ENCODE data around the gene ING3. TPM values are rescaled to one million over a fixed set of nuclear protein-coding genes. Genes with fewer than 3 reads are reported as not detected.

The ING3 gene
- total RNA-seq, 2 experiments from 2014 or later: 12.5 to 22.2 TPM

GRCh38 chr7:121020989-121021969 is 70.7 kb downstream of the ING3 start:
- H2AFZ ChIP-seq (ENCODE audit: low read length): no peak overlapping the region
- DNase-seq (ENCODE audit: low spot score): no peak
- no peaks in the 10 kb centered on the region for H3K36me3 ChIP-seq (ENCODE audit: insufficient read depth, low read length)
- H3K9me2 ChIP-seq (ENCODE audit: insufficient read depth, low read length): no peaks in the 10 kb centered on the region
- CTCF ChIA-PET (ENCODE audit: unreplicated experiment): no interaction called here
- H3K27ac ChIP-seq (ENCODE audit: low read depth, low read length, poor library complexity, severe bottlenecking): no peak overlapping the region
- no peak overlapping the region for H3K4me2 ChIP-seq (ENCODE audit: low read length)
- H3K9me3 ChIP-seq (ENCODE audit: low read length): no peaks in the 10 kb centered on the region
- no peak overlapping the region for H3K4me3 ChIP-seq (ENCODE audit: low read depth, low read length, poor library complexity, severe bottlenecking)
- POLR2A ChIA-PET: interaction anchor here (0.7 kb wide), 1 partner anchor 7 kb away, joined by 5 read pairs; no protein-coding TSS in a partner anchor
- H3K79me2 ChIP-seq (ENCODE audit: insufficient read depth, low read depth, low read length): no peaks in the 10 kb centered on the region
- no peaks in the 10 kb centered on the region for H3K4me1 ChIP-seq (ENCODE audit: insufficient read depth, low read length, poor library complexity, severe bottlenecking)
- BruUV-seq (replicated peaks): no TSS peak
- TF ChIP-seq EZH2phosphoT487 (IDR thresholded peaks at IDR 0.05; ENCODE audit: borderline replicate concordance, low read depth, low read length) (no peak), CTCF (conservative IDR thresholded peaks at IDR 0.05; ENCODE audit: low read length) (no peak)
- H4K20me1 ChIP-seq (ENCODE audit: insufficient read depth, low read length): no peaks in the 10 kb centered on the region
- intact Hi-C loops (cut with micrococcal nuclease; ENCODE audit: unreplicated experiment): no loop called here

GRCh38 chr7:121023194-121023593 is 72.6 kb downstream of the ING3 start:
- DNase-seq (ENCODE audit: low spot score): no peak
- H2AFZ ChIP-seq (ENCODE audit: low read length): no peak overlapping the region
- H3K4me2 ChIP-seq (ENCODE audit: low read length): no peak overlapping the region
- ChIA-PET POLR2A (no interaction called here), CTCF (ENCODE audit: unreplicated experiment) (no interaction called here)
- TF ChIP-seq CTCF (conservative IDR thresholded peaks at IDR 0.05; ENCODE audit: low read length) (no peak), EZH2phosphoT487 (IDR thresholded peaks at IDR 0.05; ENCODE audit: borderline replicate concordance, low read depth, low read length) (no peak)
- no peak overlapping the region for H3K27ac ChIP-seq (ENCODE audit: low read depth, low read length, poor library complexity, severe bottlenecking)
- no peaks in the 10 kb centered on the region for H3K4me1 ChIP-seq (ENCODE audit: insufficient read depth, low read length, poor library complexity, severe bottlenecking)
- no peaks in the 10 kb centered on the region for H3K9me2 ChIP-seq (ENCODE audit: insufficient read depth, low read length)
- no peaks in the 10 kb centered on the region for H3K36me3 ChIP-seq (ENCODE audit: insufficient read depth, low read length)
- no peaks in the 10 kb centered on the region for H4K20me1 ChIP-seq (ENCODE audit: insufficient read depth, low read length)
- intact Hi-C loops (cut with micrococcal nuclease; ENCODE audit: unreplicated experiment): no loop called here
- H3K9me3 ChIP-seq (ENCODE audit: low read length): no peaks in the 10 kb centered on the region
- H3K79me2 ChIP-seq (ENCODE audit: insufficient read depth, low read depth, low read length): no peaks in the 10 kb centered on the region
- no TSS peak for BruUV-seq (replicated peaks)
- no peak overlapping the region for H3K4me3 ChIP-seq (ENCODE audit: low read depth, low read length, poor library complexity, severe bottlenecking)

Data from OCI-LY7 (cell line).